Mesendoderm (in vitro differentiated cells): ENCODE data around the gene DNAAF8.

Experiments
- DNase-seq: peaks from one replicate; pipeline ENCODE4 v3.0.0; 2013
- H2AK5ac ChIP-seq: 2 replicates; pipeline ENCODE4 v1.6.1; 2013; ENCODE audit warnings: low read length, inconsistent platforms
- H2BK120ac ChIP-seq: 2 replicates; pipeline ENCODE4 v1.6.1; 2013; ENCODE audit warnings: low read depth, mild to moderate bottlenecking, low read length, moderate library complexity, mixed read lengths
- H2BK15ac ChIP-seq: replicated peaks from 2 replicates; pipeline ENCODE4 v1.6.1; 2013; ENCODE audit warnings: low read depth, mild to moderate bottlenecking, moderate library complexity
- H2BK5ac ChIP-seq: 2 replicates; pipeline ENCODE4 v1.6.1; 2013; ENCODE audit warnings: low read length, inconsistent platforms
- H3K18ac ChIP-seq: 2 replicates; pipeline ENCODE4 v1.6.1; 2013; ENCODE audit warnings: mild to moderate bottlenecking, low read length, mixed read lengths
- H3K23ac ChIP-seq: one replicate; pipeline ENCODE4 v1.6.1; 2013; ENCODE audit warnings: low read length
- H3K27ac ChIP-seq: 2 replicates; pipeline ENCODE4 v1.5.1; 2013; ENCODE audit warnings: low read depth, mild to moderate bottlenecking, inconsistent platforms, low read length, moderate library complexity
- H3K27me3 ChIP-seq: 2 replicates; pipeline ENCODE4 v1.6.1; 2013; ENCODE audit warnings: low read length, control low read depth, mild to moderate bottlenecking, inconsistent platforms; ENCODE audit not compliant: insufficient read depth, poor library complexity
- H3K36me3 ChIP-seq: 2 replicates; pipeline ENCODE4 v1.6.1; 2013; ENCODE audit warnings: low read length, inconsistent platforms; ENCODE audit not compliant: control insufficient read depth, insufficient read depth
- H3K4ac ChIP-seq: one replicate; pipeline ENCODE4 v1.6.1; 2013; ENCODE audit warnings: low read depth, mild to moderate bottlenecking, low read length, moderate library complexity
- H3K4me1 ChIP-seq: 2 replicates; pipeline ENCODE4 v1.6.1; 2013; ENCODE audit warnings: low read depth, low read length, inconsistent platforms; ENCODE audit not compliant: control insufficient read depth
- H3K4me2 ChIP-seq: 2 replicates; pipeline ENCODE4 v1.6.1; 2013; ENCODE audit warnings: low read length
- H3K4me3 ChIP-seq: 2 replicates; pipeline ENCODE4 v1.5.1; 2013; ENCODE audit warnings: mild to moderate bottlenecking, low read length
- H3K56ac ChIP-seq: one replicate; pipeline ENCODE4 v1.6.1; 2013; ENCODE audit warnings: low read length
- H3K79me1 ChIP-seq: 2 replicates; pipeline ENCODE4 v1.6.1; 2013; ENCODE audit warnings: low read length, inconsistent platforms
- H3K79me2 ChIP-seq: 2 replicates; pipeline ENCODE4 v1.6.1; 2013; ENCODE audit warnings: mild to moderate bottlenecking, low read length; ENCODE audit not compliant: control insufficient read depth, insufficient read depth
- H3K9ac ChIP-seq: 2 replicates; pipeline ENCODE4 v1.6.1; 2013; ENCODE audit warnings: low read length, inconsistent platforms
- H4K5ac ChIP-seq: one replicate; pipeline ENCODE4 v1.6.1; 2013; ENCODE audit warnings: low read length
- H4K8ac ChIP-seq: one replicate; pipeline ENCODE4 v1.6.1; 2013; ENCODE audit warnings: low read depth, mild to moderate bottlenecking, control low read depth, low read length, moderate library complexity
- WGBS: extraction: QIAGEN DNeasy Blood & Tissue Kit; methylation state at CpG from one replicate; pipeline ENCODE4 v1.1.7; 2013; ENCODE audit warnings: low lambda C conversion rate, missing lambda C conversion rate; ENCODE audit not compliant: insufficient coverage; ENCODE audit errors: extremely low coverage; 5-methylcytosine and 5-hydroxymethylcytosine counted together

DNAAF8 gene

DNA sequence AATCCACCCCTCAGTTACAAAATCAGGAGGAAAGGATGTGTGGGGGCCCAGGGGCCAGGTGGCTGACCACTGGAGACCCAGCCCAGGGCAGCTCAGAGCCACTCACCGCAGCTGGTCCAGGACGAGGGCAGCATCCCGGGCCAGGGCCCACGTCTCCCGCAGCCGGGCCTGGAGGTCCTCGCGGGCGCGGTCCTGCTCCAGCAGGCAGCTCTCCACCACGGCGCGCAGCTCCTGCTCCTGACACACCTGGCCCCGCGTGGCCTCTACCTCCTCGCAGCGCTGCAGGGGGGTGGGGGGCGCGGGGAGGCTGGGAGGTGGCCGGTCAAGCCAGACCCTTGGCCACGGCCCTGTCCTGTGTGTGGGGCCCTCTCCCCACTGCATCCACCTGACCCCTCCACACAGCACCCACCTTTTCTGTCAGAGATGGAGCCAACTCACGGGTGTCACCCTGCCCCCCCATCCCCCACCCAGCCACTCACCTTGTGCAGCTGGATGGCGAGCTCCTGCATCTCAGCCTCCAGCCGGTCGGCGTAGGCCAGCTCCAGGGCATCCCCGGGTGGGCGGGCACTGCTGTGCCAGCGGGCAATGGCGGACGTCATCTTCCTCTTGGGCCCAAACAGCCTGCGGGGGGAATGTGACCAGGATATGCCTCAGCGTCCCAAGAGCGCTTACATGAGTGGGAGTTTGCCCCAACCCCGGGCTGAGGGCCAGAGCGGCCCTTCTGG lies 35.9 kb upstream of the DNAAF8 start:
- no peak overlapping the region for H2BK120ac ChIP-seq
- no peak overlapping the region for H4K8ac ChIP-seq
- no CpG with 5 or more reads among the region's 36 CpGs for WGBS
- no peak overlapping the region for H2BK5ac ChIP-seq
- H3K56ac ChIP-seq = no peak overlapping the region
- no peaks in the 10 kb centered on the region for H3K27me3 ChIP-seq
- no peak overlapping the region for H3K27ac ChIP-seq
- no peak overlapping the region for H3K4me3 ChIP-seq
- no peaks in the 10 kb centered on the region for H3K4me1 ChIP-seq
- no peak overlapping the region for H3K4ac ChIP-seq
- H3K36me3 ChIP-seq = peaks cover 4% of the 10 kb centered on the region
- no peak overlapping the region for H3K18ac ChIP-seq
- H3K9ac ChIP-seq = no peak overlapping the region
- H2AK5ac ChIP-seq = no peak overlapping the region
- H2BK15ac ChIP-seq = no peak overlapping the region
- H4K5ac ChIP-seq = no peak overlapping the region
- no peak overlapping the region for H3K4me2 ChIP-seq
- DNase-seq = no peak
- H3K79me2 ChIP-seq = no peaks in the 10 kb centered on the region
- no peak overlapping the region for H3K23ac ChIP-seq
- peaks cover 2% of the 10 kb centered on the region for H3K79me1 ChIP-seq

DNA sequence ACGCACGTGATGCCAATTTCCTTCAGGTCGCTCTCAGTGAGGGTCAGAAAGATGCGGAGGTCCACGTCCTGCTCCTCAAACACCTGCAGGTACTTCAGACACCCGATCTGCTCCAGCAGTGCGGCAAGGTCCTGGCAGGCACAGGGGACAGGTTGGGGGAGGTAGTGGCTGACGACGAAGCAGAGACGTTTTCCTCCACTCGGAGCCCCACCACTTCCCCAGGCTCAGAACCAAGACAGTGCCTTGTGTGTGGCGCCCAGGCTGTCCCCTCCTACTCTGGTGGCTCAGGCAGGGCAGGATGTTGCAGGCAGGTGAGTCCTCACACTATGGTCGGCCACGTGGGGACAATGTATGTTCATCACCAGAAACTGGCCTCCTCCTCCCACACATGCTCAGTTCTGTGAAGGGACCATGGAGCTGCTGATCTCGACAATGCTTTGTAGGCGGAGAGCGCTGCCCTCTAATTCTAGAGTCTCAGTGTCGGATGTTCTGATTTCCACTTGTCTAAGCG lies 35.2 kb upstream of the DNAAF8 start:
- Histone ChIP-seq H3K9ac (no peak overlapping the region), H3K27me3 (no peaks in the 10 kb centered on the region), H3K79me2 (no peaks in the 10 kb centered on the region), H2BK120ac (no peak overlapping the region), H2BK5ac (no peak overlapping the region), H4K5ac (no peak overlapping the region), H3K4me2 (no peak overlapping the region), H3K79me1 (no peaks in the 10 kb centered on the region), H2AK5ac (no peak overlapping the region), H3K27ac (no peak overlapping the region), H3K4me1 (no peaks in the 10 kb centered on the region), H3K23ac (no peak overlapping the region), H4K8ac (no peak overlapping the region), H3K18ac (no peak overlapping the region), H3K4ac (no peak overlapping the region), H3K56ac (no peak overlapping the region), H2BK15ac (no peak overlapping the region), H3K4me3 (no peak overlapping the region), H3K36me3 (peaks cover 4% of the 10 kb centered on the region)
- WGBS = no CpG with 5 or more reads among the region's 19 CpGs
- DNase-seq = no peak

DNA sequence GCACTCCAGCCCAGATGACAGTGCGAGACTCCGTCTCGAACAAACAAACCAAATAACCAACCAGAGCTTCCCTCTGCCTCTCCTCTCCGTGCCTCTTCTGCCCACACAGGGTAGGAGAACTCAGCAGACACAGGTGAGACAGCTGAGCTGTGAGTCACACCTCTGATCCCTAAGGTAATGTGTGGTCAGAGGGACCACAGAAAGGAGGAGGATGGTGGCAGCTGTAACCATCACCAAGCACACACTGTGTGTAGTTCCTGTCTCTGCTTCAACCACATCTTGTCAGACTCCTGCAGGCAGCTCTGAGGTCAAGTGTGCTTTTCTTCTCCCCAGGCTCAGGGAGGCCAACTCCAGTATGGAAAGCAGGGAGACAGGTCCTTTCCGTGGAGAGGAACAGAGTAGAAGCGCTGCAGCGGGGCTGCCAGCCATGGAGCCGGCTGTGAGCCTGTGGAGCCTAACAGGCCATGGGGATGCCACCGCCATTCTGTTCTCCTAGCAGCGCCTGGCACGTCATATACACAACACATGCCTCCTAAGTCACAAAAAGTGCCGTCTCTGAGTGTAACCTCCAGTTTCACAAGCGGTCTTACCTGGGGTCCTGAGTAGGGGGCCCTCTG lies 33.8 kb upstream of the DNAAF8 start:
- Histone ChIP-seq H2BK15ac (no peak overlapping the region), H3K79me2 (no peaks in the 10 kb centered on the region), H4K5ac (no peak overlapping the region), H3K9ac (no peak overlapping the region), H3K56ac (no peak overlapping the region), H3K36me3 (peaks cover 6% of the 10 kb centered on the region), H2AK5ac (no peak overlapping the region), H3K4ac (no peak overlapping the region), H3K18ac (no peak overlapping the region), H3K27ac (no peak overlapping the region), H3K23ac (no peak overlapping the region), H3K4me2 (no peak overlapping the region), H3K4me1 (no peaks in the 10 kb centered on the region), H3K4me3 (no peak overlapping the region), H2BK5ac (no peak overlapping the region), H3K27me3 (no peaks in the 10 kb centered on the region), H4K8ac (no peak overlapping the region), H2BK120ac (no peak overlapping the region), H3K79me1 (no peaks in the 10 kb centered on the region)
- no peak for DNase-seq
- WGBS = no CpG with 5 or more reads among the region's 13 CpGs

DNA sequence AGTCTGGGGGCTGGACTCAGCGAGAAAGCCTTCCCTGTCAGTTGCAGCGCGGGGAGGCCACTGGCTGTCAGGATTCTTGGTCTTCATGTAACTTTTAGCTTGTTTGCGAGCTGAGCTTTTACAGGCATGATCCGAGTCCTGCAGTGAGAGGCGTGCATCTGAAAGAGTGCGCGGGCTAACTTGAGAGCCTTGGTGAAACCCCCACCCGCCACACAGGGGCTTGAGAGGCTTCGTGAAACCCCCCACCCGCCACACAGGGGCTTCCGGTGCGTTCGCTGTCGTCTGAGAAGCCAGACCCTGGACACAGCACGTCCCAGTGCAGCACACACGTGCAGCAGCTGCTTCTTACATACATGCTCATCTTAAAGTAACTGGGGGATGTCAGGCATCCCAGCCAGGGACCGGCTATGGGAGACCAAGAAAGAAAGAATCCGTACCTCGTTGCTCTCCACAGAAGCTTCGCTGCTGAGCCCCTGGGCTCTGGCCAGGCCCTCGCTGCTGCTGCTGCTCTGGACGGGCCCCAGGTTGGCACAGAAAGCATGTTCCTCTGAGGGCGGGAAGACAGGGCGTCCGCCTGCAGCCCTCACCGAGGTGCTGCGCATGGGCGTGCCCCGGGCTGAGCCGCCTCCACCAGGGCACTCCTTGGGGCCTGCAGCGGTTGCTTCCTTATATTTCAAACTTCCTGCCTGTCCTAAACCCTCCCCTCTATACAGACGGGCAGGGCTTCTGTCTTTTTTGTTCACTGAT lies 33.2 kb upstream of the DNAAF8 start:
- Histone ChIP-seq H3K79me2 (no peaks in the 10 kb centered on the region), H2BK15ac (no peak overlapping the region), H3K4ac (no peak overlapping the region), H3K4me3 (no peak overlapping the region), H3K4me1 (no peaks in the 10 kb centered on the region), H3K56ac (no peak overlapping the region), H3K23ac (no peak overlapping the region), H4K8ac (no peak overlapping the region), H2BK120ac (no peak overlapping the region), H2AK5ac (no peak overlapping the region), H3K4me2 (no peak overlapping the region), H3K36me3 (peaks cover 6% of the 10 kb centered on the region), H3K27me3 (no peaks in the 10 kb centered on the region), H3K18ac (no peak overlapping the region), H3K79me1 (no peaks in the 10 kb centered on the region), H2BK5ac (no peak overlapping the region), H4K5ac (no peak overlapping the region), H3K27ac (no peak overlapping the region), H3K9ac (no peak overlapping the region)
- no CpG with 5 or more reads among the region's 33 CpGs for WGBS
- no peak for DNase-seq

DNA sequence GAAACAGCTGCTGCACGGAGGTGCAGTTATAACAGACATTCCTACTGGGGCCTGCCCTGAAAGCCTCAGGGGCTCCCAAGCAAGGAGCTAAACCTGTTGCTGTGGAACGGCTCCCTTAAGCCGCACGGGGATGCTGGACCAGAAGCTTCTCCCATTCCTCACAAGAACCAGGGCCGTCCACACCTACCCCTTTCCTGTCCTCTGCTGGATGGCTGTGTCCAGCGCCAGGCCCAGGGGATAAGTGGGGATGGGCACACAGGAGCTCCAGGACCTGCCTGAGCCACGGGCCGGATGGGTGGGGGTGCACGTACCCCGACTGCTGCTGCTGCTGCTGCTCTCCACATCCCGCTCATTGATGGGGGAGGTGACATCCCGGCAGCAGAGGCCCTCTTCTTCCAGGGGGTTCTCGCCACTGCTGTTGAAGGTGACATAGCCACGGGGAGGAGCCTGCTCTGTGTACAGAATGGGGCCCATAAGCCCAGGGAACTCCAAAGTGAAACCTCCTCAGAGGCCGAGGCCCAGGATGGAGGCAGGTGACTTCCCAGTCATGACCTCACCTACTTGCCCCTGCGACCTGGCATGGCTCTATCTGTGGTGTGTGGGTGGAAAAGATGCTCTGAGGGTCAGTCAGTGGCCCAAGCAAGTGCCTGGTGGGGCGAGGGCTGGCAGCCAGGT lies 32.4 kb upstream of the DNAAF8 start:
- H3K36me3 ChIP-seq = peaks cover 6% of the 10 kb centered on the region
- no peaks in the 10 kb centered on the region for H3K4me1 ChIP-seq
- H2AK5ac ChIP-seq = no peak overlapping the region
- no peak overlapping the region for H2BK120ac ChIP-seq
- H3K9ac ChIP-seq = no peak overlapping the region
- H3K23ac ChIP-seq = no peak overlapping the region
- H3K27me3 ChIP-seq = no peaks in the 10 kb centered on the region
- no peak overlapping the region for H3K18ac ChIP-seq
- H2BK15ac ChIP-seq = no peak overlapping the region
- no peak for DNase-seq
- H3K79me2 ChIP-seq = no peaks in the 10 kb centered on the region
- H3K4ac ChIP-seq = no peak overlapping the region
- H3K79me1 ChIP-seq = no peaks in the 10 kb centered on the region
- no CpG with 5 or more reads among the region's 17 CpGs for WGBS
- H2BK5ac ChIP-seq = no peak overlapping the region
- H4K8ac ChIP-seq = no peak overlapping the region
- H3K56ac ChIP-seq = no peak overlapping the region
- H3K4me3 ChIP-seq = no peak overlapping the region
- H3K27ac ChIP-seq = no peak overlapping the region
- H3K4me2 ChIP-seq = no peak overlapping the region
- H4K5ac ChIP-seq = no peak overlapping the region
